GM12891 (cell line): ENCODE measurements around the gene BABAM2.

Experiments used
- POLR2A ChIP-seq: IDR thresholded peaks from 2 replicates; pipeline ENCODE4 v1.6.1; 2011; ENCODE audit warnings: low read depth, low read length, control low read depth
- POLR2AphosphoS5 ChIP-seq: IDR thresholded peaks from 2 replicates; pipeline ENCODE4 v1.6.1; 2011; ENCODE audit warnings: low read depth, low read length, control low read depth
- TAF1 ChIP-seq: IDR thresholded peaks from 2 replicates; pipeline ENCODE4 v1.6.1; 2011; ENCODE audit warnings: low read depth, low read length, control low read depth

DNA sequence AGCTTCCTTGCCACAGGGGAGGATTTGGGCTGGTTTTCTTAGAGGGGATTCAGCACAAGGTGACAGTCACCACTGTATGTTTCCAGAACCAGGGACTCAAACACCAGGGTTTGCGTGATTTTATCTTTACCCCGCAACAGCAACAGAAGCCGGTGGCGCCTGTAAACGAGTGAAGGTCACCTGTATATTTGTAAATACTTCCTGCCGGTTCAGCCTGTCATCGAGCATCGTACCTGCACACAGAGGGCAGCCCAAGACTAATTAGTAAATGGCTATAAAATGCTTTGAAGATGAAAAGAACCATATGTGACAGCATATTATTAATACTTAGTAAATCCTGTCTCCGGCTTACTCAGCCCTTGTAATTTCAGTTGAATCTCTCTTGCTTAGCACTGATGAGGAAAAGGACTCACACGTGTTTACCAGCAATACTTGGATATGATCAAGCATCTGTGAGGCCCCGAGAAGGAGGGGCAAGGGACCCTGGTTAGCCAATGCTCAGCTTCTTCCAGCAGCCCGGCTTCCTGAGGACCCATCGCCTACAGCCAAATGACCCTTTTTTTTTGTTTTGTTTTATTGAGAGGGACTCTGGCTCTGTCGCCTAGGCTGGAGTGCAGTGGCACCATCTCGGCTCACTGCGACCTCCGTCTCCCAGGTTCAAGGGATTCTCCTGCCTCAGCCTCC lies 450.8 kb downstream of the BABAM2 start:
- no peak for TF ChIP-seq POLR2AphosphoS5
- no peak for TF ChIP-seq POLR2A
- no peak for TF ChIP-seq TAF1
